ENCODE data around the gene PDE8A.
A peak's percentile ranks its signal among the peaks of the same experiment; 100 is the strongest.

The PDE8A gene

GRCh38 chr15:85031944-85032558, 50.4 kb downstream of the PDE8A start:
- no peak for DNase-seq (ENCODE audit: low spot score)

- no peak for DNase-seq (ENCODE audit: low spot score)
Observed at GRCh38 chr15:85033148-85033547, 51.5 kb downstream of the PDE8A start.

GRCh38 chr15:85034276-85034675, 52.6 kb downstream of the PDE8A start:
- no peak for DNase-seq (ENCODE audit: low spot score)

- DNase-seq (ENCODE audit: low spot score) = no peak
Observed at GRCh38 chr15:85035980-85036379, 54.3 kb downstream of the PDE8A start.

GRCh38 chr15:85036716-85037115, 55.1 kb downstream of the PDE8A start:
- DNase-seq (ENCODE audit: low spot score) = no peak

GRCh38 chr15:85037641-85038040, 56.0 kb downstream of the PDE8A start:
- peak; percentile 70 for DNase-seq (ENCODE audit: low spot score)

GRCh38 chr15:85041230-85041629, 59.6 kb downstream of the PDE8A start:
- DNase-seq (ENCODE audit: low spot score) = no peak

GRCh38 chr15:85044251-85044853, 62.7 kb downstream of the PDE8A start:
- peak; percentile 51 for DNase-seq (ENCODE audit: low spot score)

GRCh38 chr15:85044894-85045293, 63.2 kb downstream of the PDE8A start:
- DNase-seq (ENCODE audit: low spot score) = no peak

GRCh38 chr15:85045615-85046014, 64.0 kb downstream of the PDE8A start:
- DNase-seq (ENCODE audit: low spot score) = no peak

GRCh38 chr15:85047271-85047948, 65.8 kb downstream of the PDE8A start:
- DNase-seq (ENCODE audit: low spot score) = peak; percentile 46

GRCh38 chr15:85048430-85048829, 66.8 kb downstream of the PDE8A start:
- no peak for DNase-seq (ENCODE audit: low spot score)

- DNase-seq (ENCODE audit: low spot score) = no peak
Observed at GRCh38 chr15:85049805-85050204, 68.1 kb downstream of the PDE8A start.

- no peak for DNase-seq (ENCODE audit: low spot score)
Observed at GRCh38 chr15:85059734-85060133, 78.1 kb downstream of the PDE8A start.

GRCh38 chr15:85062560-85062959, 80.9 kb downstream of the PDE8A start:
- DNase-seq (ENCODE audit: low spot score) = no peak

GRCh38 chr15:85063088-85063487, 81.4 kb downstream of the PDE8A start:
- DNase-seq (ENCODE audit: low spot score) = no peak

- no peak for DNase-seq (ENCODE audit: low spot score)
Observed at GRCh38 chr15:85063522-85064079, 81.9 kb downstream of the PDE8A start.

GRCh38 chr15:85064710-85065109, 83.1 kb downstream of the PDE8A start:
- DNase-seq (ENCODE audit: low spot score) = no peak

GRCh38 chr15:85071061-85071460, 89.4 kb downstream of the PDE8A start:
- DNase-seq (ENCODE audit: low spot score) = no peak

- DNase-seq (ENCODE audit: low spot score) = no peak
Observed at GRCh38 chr15:85071504-85071903, 89.8 kb downstream of the PDE8A start.

- no peak for DNase-seq (ENCODE audit: low spot score)
Observed at GRCh38 chr15:85072917-85073316, 91.3 kb downstream of the PDE8A start.

GRCh38 chr15:85073556-85074194, 92.0 kb downstream of the PDE8A start:
- DNase-seq (ENCODE audit: low spot score) = no peak

- DNase-seq (ENCODE audit: low spot score) = no peak
Observed at GRCh38 chr15:85086855-85087254, 105.2 kb downstream of the PDE8A start.

Data from COLO829 (cell line).